ENCODE data around the gene ACSL1.

Gene ACSL1, protein sequence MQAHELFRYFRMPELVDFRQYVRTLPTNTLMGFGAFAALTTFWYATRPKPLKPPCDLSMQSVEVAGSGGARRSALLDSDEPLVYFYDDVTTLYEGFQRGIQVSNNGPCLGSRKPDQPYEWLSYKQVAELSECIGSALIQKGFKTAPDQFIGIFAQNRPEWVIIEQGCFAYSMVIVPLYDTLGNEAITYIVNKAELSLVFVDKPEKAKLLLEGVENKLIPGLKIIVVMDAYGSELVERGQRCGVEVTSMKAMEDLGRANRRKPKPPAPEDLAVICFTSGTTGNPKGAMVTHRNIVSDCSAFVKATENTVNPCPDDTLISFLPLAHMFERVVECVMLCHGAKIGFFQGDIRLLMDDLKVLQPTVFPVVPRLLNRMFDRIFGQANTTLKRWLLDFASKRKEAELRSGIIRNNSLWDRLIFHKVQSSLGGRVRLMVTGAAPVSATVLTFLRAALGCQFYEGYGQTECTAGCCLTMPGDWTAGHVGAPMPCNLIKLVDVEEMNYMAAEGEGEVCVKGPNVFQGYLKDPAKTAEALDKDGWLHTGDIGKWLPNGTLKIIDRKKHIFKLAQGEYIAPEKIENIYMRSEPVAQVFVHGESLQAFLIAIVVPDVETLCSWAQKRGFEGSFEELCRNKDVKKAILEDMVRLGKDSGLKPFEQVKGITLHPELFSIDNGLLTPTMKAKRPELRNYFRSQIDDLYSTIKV
- long read RNA-seq, donor 1, partial matches to known transcripts, result 0 of 2 reads
- long read RNA-seq, donor 1, other reads (novel, unspliced or antisense), result 0 of 2 reads
- long read RNA-seq, donor 2, result 0 reads
- long read RNA-seq, donor 3, partial matches to known transcripts, result 0 of 3 reads
- long read RNA-seq, donor 3, other reads (novel, unspliced or antisense), result 0 of 3 reads
- long read RNA-seq, donor 4, partial matches to known transcripts, result 0 of 2 reads
- long read RNA-seq, donor 4, other reads (novel, unspliced or antisense), result 0 of 2 reads
- long read RNA-seq, donor 5, partial matches to known transcripts, result 0 of 1 reads
- long read RNA-seq, donor 5, other reads (novel, unspliced or antisense), result 0 of 1 reads
- long read RNA-seq, donor 6, transcript ACSL1-201 (21 exons, 3,832 nt), result major isoform, 5 of 6 reads
- long read RNA-seq, donor 6, partial matches to known transcripts, result 0 of 6 reads
- long read RNA-seq, donor 6, other reads (novel, unspliced or antisense), result 0 of 6 reads
- long read RNA-seq, donor 7, partial matches to known transcripts, result 0 of 4 reads
- long read RNA-seq, donor 7, other reads (novel, unspliced or antisense), result 0 of 4 reads
- long read RNA-seq, donor 8, transcript ACSL1-201 (21 exons, 3,832 nt), result major isoform, 5 of 6 reads
- long read RNA-seq, donor 8, partial matches to known transcripts, result 0 of 6 reads
- long read RNA-seq, donor 8, other reads (novel, unspliced or antisense), result 0 of 6 reads

DNA sequence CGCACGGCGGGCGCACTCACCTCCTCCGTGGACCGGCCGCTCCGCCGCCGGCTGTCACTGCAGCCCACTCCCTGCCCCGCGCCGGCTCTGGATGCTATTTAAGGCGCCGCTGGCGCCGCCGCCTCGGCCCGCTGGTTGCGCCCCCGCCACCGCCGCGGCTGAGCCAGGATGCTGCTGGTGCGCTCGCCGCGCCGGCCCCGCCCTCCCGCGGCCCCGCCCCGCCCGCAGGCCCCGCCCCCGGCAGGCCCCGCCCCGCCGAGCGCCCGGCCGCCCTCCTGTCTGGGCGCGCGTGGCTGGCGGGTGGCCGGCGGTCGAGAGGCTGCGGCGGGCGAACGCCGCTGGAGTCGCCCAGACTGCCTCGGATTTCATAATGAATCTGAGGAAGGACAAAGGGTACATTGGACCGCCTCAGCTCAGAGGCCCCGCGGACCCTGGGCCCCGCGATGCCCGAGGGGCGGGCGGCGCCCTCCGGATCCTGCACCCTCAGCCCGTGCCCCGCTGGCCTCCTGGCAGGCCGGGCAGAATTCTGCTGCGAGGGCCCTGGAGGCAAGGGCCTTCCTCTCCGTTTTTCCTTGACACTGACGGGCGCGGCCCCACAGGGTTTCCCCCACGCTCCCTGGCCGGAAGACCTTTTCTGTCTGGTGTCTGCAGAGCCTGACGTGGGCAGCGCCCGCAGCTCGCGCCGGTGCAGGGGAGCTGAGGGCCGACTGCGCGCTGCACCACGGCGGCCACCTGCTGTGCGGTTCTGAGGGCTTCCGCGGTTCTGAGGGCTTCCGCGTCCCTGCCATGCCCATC is at the start of gene ACSL1:
TSS of gene ACSL1 (minus strand) at position 73 of the 795 bp plus-strand sequence. CDS start 22,454 bp downstream, outside the sequence.
- peak; percentile 89 for DNase-seq

GRCh38 chr4:184873054-184873453 is 47.3 kb upstream of the ACSL1 start:
- no peak for DNase-seq

DNA sequence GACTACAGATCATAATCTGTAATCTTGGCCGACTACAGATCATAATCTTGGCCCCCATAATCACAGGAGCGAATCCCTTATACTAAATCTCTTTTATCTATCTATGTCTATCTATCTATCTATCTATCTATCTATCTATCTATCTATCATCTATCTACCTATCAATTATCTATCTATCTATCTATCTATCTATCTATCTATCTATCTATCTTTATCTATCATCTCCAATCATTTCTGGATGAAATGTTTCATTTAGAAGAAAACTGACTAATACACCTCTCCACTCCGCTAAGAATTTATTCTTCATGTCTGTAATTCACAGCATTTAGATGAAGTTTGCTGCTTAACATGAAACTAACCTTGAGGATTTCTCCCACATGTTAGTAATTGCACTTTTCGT is 45.0 kb upstream of the ACSL1 start:
- no peak for DNase-seq

GRCh38 chr4:184868623-184869022 is 42.9 kb upstream of the ACSL1 start:
- DNase-seq, result no peak

GRCh38 chr4:184863916-184864315 is 38.1 kb upstream of the ACSL1 start:
- no peak for DNase-seq

DNA sequence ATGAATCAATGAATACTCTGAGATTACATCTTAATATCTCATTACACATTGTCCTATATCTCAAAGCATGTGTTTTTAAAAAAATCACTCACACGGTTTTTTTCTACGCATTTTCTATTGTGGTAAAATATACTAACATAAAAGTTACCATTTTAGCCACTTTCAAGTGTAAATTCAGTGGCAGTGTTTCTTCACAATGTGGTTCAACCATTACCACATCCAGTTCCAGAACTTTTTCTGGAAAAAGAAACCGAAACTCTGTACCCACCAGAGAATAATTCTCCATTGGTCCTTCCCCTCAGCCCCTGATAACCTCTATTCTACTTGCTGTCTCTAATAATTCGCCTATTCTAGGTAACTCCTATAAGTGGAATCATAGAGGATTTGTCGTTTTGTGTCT is 35.3 kb upstream of the ACSL1 start:
- no peak for DNase-seq

- DNase-seq, result no peak
Observed at GRCh38 chr4:184860018-184860779, 34.4 kb upstream of the ACSL1 start.

DNA sequence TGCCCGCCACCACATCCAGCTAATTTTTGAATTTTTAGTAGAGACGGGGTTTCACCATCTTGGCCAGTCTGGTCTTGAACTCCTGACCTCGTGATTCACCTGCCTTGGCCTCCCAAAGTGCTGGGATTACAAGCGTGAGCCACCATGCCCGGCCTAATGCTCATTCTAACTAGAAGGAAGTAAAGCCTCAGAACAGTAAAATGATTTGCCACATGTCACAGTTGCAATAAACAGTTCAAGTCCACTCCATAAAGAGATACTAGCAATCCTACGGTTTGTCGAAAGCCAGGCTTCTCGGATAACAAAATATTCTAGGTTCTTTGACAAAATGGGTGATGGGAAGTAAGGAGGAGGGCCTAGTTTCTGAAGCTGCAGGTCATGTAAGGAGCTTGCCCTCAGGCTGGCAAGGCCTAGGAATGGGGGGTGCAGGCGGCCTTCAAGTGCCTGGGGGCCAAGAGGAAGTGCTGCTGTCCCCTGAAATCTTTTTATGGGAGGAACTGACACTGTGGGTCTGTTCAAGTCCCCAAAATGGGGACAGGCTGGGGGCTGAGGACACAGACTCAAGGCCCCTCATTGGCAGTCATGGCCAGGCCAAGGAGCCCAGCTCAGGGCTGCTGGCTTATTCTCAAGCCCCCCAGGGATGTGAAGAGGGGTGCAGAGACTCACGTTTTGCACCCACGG is 31.8 kb upstream of the ACSL1 start:
- no peak for DNase-seq

DNA sequence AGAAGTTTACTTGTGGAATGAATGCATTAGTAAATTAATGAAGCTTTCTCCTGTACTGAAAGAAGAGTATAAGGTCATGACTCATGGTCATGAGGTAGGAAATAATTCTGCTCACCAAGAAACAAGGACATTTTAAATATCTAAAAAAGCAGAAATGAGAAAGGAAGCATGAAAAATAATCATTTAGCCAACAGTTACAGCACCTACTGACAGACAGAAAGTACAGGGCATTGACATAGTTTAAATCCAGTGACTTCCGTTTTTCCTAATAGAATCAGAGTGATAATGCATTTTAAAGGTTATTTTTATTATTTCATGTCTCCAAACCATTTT is 30.5 kb upstream of the ACSL1 start:
- DNase-seq, result no peak

DNA sequence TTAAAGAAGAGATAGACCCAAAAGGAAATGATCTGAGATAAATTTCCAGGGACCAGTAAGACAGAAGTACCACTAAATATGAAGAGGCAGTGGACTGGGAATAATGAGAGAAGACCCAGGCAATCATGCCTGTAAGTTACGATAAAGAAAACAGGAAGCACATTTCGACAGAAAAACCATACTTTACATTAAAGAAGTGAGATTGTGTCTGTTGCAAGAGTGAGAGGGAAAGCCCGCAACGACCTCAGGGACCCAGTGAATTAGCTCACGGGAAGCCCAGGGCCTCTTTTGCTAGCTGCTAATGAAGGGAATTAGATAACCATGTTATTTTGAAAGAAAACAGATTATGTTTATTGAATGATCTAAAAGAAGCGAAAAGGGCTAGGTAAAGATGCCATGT is 28.9 kb upstream of the ACSL1 start:
- no peak for DNase-seq

GRCh38 chr4:184853436-184853835 is 27.7 kb upstream of the ACSL1 start:
- no peak for DNase-seq

DNA sequence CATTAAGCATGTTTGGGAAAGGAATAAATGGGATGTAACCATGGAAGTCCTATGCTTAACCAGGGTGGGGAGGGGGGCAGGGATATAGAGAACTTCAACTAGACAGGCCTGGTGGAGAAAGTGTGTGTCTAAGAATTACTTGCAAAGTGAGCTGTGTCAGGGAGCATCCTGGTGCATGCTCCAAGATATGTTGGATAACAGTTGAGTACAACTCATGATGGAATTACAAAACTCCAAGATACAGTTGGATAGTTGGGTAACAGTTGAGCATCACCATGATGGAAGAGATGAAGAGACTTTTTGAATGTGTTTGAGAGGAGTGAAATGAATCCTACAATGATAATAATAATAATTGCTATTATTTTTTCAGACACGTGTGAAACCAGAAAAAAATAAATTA is 26.1 kb upstream of the ACSL1 start:
- DNase-seq, result no peak

- DNase-seq, result no peak
Observed at GRCh38 chr4:184851200-184851541, 25.4 kb upstream of the ACSL1 start.

DNA sequence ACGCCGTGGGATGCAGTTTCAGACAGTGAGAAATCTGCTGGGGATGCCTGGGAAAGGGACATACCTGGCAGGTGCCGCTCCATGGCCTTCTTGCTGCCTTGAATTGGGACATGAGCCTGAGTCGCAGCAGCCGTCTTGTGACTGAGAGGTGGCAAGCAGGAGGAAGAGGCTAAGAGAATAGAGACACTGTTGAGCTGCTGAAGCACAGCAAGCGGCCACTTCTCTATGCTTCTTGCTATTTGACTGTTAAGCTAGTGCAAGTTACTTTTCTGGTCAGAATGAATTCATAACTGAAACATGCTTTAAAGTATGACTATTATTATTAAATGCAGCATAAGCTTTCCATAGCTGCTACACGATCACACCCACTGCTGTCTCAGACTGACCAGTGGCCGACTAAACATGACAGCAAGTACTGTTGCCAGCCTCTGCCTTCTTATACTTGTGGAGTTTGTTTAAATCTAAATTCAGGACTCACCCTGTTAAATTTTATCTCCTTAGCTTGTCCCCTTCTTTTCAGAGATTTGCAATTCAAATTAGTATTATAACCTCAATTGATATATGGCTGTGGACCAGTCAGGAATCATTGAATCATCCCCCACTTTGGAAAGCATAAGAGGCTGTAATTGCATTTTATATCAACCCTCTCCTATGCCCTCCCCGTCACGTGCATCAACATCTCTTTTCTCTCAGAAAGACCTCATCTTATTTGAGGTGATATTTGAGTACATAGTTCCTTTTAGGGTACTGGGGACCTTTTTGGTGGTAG is 24.8 kb upstream of the ACSL1 start:
- DNase-seq, result no peak

DNA sequence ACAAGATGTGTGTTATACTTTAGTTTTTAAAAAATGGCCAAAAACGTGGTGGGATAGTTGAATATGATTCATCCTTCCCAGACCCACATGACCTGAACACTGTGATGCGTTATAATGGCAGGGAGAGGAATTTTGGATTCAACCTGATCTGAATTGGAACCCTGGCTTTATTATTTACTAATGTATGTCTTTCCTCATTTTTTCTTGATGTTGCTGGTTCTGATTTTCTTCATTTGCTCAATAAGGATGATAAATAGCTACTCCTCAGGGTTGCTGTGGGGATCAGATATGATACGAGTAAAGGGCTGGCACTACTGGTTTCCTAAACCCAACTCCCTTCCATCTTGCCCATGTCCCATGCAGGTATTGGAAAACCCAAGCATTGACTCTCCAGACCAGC is 24.2 kb upstream of the ACSL1 start:
- no peak for DNase-seq

DNA sequence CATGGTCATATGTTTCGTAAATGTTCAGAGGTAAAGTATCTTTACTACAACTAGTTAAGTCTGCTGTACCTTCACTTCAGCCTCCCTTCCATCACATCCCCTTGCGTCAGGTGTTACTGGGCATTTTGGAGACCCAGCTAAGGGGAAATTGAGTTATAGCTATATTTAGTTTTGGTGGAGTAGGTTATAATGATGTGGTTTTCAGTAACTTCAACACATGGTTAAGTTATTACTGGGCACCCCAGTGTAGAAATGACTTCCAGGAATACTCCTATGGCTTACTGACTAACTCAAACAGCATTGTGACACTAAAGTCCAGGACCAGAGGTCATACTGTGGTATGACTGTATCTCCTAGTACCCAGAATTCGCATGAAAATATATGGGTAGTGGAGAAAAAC is 23.4 kb upstream of the ACSL1 start:
- no peak for DNase-seq

DNA sequence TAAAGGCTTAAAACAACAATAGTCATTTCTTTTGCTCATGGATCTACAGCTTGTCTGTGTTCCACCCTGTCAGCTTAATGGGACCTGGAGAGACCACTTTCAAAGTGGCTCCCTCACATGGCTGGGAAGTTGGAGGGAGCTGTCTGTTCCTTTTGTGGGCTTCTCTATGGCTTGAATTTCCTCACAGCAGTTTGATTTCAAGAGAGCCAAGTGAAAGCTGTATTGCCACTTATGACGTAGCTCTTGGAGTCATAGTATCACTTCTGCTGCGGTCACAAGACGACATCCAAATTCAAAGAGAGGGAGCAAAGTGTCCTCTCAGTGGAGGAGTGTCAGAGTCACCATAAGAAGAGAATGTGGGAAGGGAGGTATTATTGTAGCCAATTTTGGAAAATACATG is 22.7 kb upstream of the ACSL1 start:
- DNase-seq, result no peak

GRCh38 chr4:184846531-184846930 is 20.8 kb upstream of the ACSL1 start:
- no peak for DNase-seq

DNA sequence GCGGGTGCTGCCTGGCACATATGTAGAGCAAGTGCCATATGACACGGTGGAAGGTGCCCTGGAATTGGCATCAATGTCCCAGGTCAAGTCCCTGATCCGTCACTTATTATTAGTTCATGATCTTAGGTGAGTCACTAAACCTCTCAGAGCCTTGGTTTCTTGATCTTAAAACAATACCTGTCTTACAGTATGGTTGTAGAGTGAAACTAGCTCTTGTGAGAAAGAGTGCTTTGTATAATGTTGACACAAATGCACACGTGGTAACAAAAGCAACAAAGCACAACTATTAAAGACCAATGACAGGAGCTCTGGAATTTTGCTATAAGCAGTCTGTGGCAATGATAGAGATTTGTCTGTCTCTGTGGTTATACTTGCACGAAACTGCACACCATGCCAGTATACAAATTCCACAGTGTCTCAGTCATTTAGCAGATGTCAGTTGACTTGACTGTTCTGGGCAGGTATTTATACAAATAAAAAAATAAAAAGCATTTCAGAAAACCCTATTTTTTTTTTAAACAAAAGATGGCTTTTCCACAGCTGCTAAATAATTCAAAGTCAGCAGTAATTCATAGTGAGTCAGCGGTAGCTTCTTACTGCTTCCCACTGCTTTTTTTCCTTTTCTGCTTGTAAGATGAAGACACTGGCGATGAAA is 19.7 kb upstream of the ACSL1 start:
- no peak for DNase-seq

All from right kidney (tissue), 9 donors.